Ishikawa (cell line): ENCODE results near the gene ASS1.

Source experiments
- CEBPB ChIP-seq: IDR thresholded peaks from 2 replicates; pipeline ENCODE4 v1.6.1; 2012
- CREB1 ChIP-seq: IDR thresholded peaks from 2 replicates; pipeline ENCODE4 v1.6.1; 2012; ENCODE audit warnings: low read depth
- EGR1 ChIP-seq: IDR thresholded peaks from 2 replicates; pipeline ENCODE4 v1.6.1; 2012
- EP300 ChIP-seq: IDR thresholded peaks from 2 replicates; pipeline ENCODE4 v1.6.1; 2012; ENCODE audit warnings: borderline replicate concordance
- FOXM1 ChIP-seq: IDR thresholded peaks from 2 replicates; pipeline ENCODE4 v1.6.1; 2012; ENCODE audit warnings: low read depth, borderline replicate concordance
- NFIC ChIP-seq: IDR thresholded peaks from 2 replicates; pipeline ENCODE4 v1.6.1; 2012
- RAD21 ChIP-seq: IDR thresholded peaks from 2 replicates; pipeline ENCODE4 v1.6.1; 2012; ENCODE audit warnings: low read depth
- TAF1 ChIP-seq: IDR thresholded peaks from 2 replicates; pipeline ENCODE4 v1.6.1; 2012; ENCODE audit warnings: low read depth, mild to moderate bottlenecking
- TCF12 ChIP-seq: IDR thresholded peaks from 2 replicates; pipeline ENCODE4 v1.6.1; 2012; ENCODE audit warnings: low read depth
- TEAD4 ChIP-seq: IDR thresholded peaks from 2 replicates; pipeline ENCODE4 v1.6.1; 2012
- YY1 ChIP-seq: IDR thresholded peaks from 2 replicates; pipeline ENCODE4 v1.6.1; 2012; ENCODE audit warnings: low read depth
- ZBTB7A ChIP-seq: IDR thresholded peaks from 2 replicates; pipeline ENCODE4 v1.6.1; 2012; ENCODE audit warnings: low read depth
- TF ChIP-seq, protein P1 (sequence below): IDR thresholded peaks from 2 replicates; pipeline ENCODE4 v1.6.1; 2012
- TF ChIP-seq, protein P2 (sequence below): IDR thresholded peaks from 2 replicates; pipeline ENCODE4 v1.6.1; 2012
- TF ChIP-seq, protein P3 (sequence below): IDR thresholded peaks from 2 replicates; pipeline ENCODE4 v1.6.1; 2012; ENCODE audit warnings: low read depth, mild to moderate bottlenecking

The ASS1 gene

DNA sequence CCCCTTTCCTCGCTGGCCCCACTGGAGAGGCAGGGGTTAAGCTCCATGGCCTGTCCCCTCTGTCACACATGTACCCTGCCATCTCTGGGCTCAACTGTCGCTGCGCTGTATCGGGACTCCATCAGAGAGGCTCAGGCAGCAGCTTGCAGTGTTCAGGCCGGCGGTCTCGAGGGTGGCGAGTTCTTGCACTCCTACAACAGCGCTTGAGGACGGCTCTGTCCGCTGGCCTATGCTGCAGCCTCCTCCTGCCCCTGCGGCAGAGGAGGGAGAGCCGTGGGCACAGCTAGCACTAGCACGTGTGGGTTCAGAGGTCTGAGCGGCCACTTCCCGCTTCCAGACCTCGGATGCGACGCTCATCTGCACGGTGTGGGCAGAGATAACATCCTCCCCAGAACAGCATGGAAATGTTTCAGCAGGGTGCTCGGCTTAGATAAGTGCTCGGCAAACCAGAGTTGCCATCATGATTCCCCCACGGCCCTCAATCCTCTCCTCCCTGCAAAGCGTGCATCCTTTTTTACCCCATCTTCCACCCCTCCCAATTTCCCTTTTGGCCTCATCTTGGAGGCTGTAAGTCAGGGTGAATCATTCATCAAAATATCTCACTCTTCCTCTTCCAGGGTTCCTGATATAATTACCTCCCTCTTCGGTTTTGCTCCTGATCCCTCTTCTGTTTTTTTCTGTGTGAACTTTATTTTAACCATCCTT, 92.7 kb downstream of the ASS1 start:
- TF ChIP-seq, protein P1, sequence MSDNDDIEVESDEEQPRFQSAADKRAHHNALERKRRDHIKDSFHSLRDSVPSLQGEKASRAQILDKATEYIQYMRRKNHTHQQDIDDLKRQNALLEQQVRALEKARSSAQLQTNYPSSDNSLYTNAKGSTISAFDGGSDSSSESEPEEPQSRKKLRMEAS, result no peak
- TF ChIP-seq, protein P2, sequence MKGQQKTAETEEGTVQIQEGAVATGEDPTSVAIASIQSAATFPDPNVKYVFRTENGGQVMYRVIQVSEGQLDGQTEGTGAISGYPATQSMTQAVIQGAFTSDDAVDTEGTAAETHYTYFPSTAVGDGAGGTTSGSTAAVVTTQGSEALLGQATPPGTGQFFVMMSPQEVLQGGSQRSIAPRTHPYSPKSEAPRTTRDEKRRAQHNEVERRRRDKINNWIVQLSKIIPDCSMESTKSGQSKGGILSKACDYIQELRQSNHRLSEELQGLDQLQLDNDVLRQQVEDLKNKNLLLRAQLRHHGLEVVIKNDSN, result no peak
- TF ChIP-seq NFIC (no peak), TCF12 (no peak), ZBTB7A (no peak), EGR1 (no peak), CREB1 (no peak), EP300 (no peak), TAF1 (no peak), YY1 (no peak), TEAD4 (no peak), FOXM1 (no peak)
- TF ChIP-seq, protein P3, sequence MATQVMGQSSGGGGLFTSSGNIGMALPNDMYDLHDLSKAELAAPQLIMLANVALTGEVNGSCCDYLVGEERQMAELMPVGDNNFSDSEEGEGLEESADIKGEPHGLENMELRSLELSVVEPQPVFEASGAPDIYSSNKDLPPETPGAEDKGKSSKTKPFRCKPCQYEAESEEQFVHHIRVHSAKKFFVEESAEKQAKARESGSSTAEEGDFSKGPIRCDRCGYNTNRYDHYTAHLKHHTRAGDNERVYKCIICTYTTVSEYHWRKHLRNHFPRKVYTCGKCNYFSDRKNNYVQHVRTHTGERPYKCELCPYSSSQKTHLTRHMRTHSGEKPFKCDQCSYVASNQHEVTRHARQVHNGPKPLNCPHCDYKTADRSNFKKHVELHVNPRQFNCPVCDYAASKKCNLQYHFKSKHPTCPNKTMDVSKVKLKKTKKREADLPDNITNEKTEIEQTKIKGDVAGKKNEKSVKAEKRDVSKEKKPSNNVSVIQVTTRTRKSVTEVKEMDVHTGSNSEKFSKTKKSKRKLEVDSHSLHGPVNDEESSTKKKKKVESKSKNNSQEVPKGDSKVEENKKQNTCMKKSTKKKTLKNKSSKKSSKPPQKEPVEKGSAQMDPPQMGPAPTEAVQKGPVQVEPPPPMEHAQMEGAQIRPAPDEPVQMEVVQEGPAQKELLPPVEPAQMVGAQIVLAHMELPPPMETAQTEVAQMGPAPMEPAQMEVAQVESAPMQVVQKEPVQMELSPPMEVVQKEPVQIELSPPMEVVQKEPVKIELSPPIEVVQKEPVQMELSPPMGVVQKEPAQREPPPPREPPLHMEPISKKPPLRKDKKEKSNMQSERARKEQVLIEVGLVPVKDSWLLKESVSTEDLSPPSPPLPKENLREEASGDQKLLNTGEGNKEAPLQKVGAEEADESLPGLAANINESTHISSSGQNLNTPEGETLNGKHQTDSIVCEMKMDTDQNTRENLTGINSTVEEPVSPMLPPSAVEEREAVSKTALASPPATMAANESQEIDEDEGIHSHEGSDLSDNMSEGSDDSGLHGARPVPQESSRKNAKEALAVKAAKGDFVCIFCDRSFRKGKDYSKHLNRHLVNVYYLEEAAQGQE, result no peak

DNA sequence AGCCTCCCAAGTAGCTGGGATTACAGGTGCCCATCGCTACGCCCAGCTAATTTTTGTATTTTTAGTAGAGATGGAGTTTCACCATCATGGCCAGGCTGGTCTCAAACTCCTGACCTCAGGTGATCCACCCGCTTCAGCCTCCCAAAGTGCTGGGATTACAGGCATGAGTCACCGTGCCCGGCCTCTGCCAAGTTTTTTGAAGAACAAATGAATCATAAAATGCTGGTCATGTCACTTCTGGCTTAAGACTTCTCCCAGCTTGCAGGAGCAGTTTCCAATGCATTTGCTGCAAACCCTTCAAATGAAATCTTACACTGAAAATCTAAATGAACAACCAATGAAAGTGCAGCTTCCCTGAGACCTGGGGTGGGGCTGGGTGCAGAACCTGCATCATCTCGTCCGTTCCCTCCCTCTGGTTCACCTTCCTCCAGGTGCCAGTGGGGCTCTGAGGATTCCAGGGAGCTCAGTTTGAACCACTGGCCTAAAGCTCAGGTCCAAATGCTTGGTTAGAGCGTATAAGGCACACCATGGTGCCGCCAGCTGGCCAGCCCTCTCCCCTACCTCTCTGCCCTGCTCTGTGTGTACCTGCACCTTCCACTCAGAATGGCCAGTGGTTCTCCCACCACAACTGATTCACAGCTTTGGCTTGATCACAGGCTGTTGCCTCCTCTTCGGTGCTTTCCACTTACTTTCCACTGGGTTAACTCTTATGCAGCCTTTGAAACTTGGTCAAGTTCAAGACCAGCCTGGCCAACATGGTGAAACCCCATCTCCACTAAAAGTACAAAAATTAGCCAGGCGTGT, 94.9 kb downstream of the ASS1 start:
- TF ChIP-seq, protein P2, result no peak
- peak; percentile 77 for TF ChIP-seq NFIC

DNA sequence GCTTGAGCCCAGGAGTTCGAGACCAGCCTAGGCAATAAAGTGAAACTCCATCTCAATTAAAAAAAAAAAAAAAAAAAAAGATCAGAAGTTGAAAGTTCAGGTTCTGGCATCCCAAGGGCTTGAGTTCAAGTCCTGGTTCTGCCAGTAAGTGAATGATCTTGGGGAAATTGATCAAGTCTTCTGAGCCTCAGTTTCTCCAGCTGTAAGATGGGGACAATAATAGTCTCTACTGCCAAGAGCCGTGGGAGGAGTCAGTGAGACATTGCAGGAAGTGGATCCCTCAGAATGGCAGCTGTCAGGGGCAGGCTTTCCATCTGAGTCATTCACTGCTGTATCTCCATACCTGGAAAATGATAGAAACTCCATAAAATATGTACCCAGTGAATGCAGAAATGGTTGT, 96.8 kb downstream of the ASS1 start:
- TF ChIP-seq EGR1 (no peak), YY1 (no peak), TCF12 (no peak), EP300 (no peak), NFIC (no peak), TEAD4 (no peak), RAD21 (no peak), CEBPB (no peak), CREB1 (no peak), ZBTB7A (no peak), TAF1 (no peak), FOXM1 (no peak)
- TF ChIP-seq, protein P1, result no peak

DNA sequence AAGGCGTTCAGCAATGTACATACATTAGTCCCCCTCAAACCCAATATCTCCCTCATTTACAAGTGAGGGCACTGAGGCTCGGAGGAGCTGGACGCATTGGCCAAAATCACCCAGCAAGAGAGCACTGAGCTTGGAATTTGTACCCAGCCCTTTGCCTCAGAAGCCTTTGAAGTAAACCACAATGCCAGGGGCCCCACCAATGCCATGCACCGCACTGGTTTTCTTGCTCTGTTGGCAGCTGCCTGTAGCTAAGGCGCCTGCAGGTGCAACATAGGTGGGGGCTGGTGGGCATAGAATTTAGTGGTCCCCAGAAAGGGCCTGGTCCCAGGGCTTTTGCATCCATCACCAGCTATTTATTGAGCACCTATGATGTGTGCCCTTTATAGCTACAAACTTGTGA, 97.3 kb downstream of the ASS1 start:
- TF ChIP-seq TEAD4, result no peak
- no peak for TF ChIP-seq TAF1
- TF ChIP-seq CEBPB, result no peak
- TF ChIP-seq, protein P2, result no peak
- no peak for TF ChIP-seq TCF12
- no peak for TF ChIP-seq RAD21
- TF ChIP-seq CREB1, result no peak
- TF ChIP-seq FOXM1, result no peak
- TF ChIP-seq ZBTB7A, result no peak
- TF ChIP-seq YY1, result no peak
- no peak for TF ChIP-seq NFIC
- TF ChIP-seq, protein P1, result no peak
- TF ChIP-seq, protein P3, result no peak
- TF ChIP-seq EP300, result no peak
- no peak for TF ChIP-seq EGR1

DNA sequence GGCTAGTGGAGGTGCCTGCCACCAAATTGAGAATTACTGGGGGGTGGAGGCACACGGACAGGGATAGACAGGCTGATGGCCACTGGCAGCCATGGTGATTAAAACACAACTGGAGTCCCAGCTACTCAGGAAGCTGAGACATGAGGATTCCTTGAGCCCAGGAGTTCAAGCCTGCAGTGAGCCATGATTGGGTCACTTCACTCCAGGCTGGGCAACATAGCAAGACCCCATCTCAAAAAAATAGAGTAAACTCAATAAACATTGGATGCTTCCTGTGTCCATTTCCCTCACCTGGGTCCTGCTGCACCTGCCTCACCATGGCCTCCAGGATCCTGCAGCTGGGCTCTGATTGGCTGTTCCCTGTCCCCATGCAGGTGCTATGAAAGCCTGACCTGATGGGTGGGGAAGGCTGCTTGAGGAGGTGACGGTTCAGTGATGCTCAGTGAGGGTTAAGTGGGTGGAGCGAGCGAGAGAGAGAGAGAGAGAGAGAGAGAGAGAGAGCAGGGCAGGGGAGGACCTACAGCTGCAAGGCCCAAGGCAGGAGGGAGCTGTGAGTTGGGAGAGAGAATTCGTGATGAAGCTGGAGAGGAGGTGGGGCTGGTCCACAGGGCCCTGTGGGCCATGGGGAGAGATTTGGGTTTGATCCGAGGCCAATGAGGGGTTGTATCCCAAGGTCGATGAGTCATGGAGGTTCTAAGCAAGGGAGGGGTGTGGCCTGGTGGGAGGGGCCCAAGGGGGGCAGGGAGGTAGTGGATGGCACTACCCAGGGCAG, 97.9 kb downstream of the ASS1 start:
- TF ChIP-seq, protein P2, result no peak
- TF ChIP-seq CEBPB (no peak), EGR1 (no peak), EP300 (no peak), CREB1 (no peak), NFIC (no peak), ZBTB7A (no peak), TCF12 (no peak), FOXM1 (no peak), YY1 (no peak), TAF1 (no peak), RAD21 (no peak), TEAD4 (no peak)
- TF ChIP-seq, protein P3, result no peak
- TF ChIP-seq, protein P1, result no peak
